Activated CD4-positive, alpha-beta T cell treated with anti-CD3 and anti-CD28 coated beads for 48 hours (primary cell): Measurements from ENCODE around the gene RASL10B.
"Not testable (repeated sequence)": the region's sequence is repeated elsewhere in the genome, so short reads cannot be mapped to it uniquely, and the experiment has no call there.

Experiments
- DNase-seq: peaks from one replicate; pipeline ENCODE4 v3.0.0-alpha.2; 2020

Gene RASL10B

GRCh38 chr17:35743626-35744328 is 12.3 kb downstream of the RASL10B start:
- peak; percentile 49 for DNase-seq

DNA sequence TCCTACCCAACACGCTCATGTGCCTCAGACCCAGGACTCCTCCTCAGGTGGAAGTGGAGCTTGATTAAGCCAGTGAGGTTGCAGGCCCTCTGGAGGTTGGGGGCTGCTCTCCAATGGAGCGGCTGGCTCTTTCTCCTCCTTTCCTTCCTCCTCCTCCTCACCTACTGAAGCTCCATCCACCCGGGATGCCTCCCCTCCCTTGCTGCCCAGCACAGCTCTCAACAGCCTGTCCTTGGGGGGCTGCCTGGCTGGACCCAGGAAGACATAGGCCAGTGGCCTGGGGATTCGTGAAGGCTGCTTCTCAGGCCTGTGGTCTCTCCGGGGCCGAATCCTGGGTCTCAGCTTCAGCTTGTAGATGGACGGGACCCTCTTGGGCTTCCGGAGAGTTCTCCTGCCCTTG is 13.4 kb downstream of the RASL10B start:
- no peak for DNase-seq

GRCh38 chr17:35745246-35745645 is 13.8 kb downstream of the RASL10B start:
- DNase-seq: no peak

GRCh38 chr17:35745749-35746320 is 14.4 kb downstream of the RASL10B start:
- no peak for DNase-seq

GRCh38 chr17:35747540-35748017 is 16.1 kb downstream of the RASL10B start:
- peak; percentile 87 for DNase-seq

DNA sequence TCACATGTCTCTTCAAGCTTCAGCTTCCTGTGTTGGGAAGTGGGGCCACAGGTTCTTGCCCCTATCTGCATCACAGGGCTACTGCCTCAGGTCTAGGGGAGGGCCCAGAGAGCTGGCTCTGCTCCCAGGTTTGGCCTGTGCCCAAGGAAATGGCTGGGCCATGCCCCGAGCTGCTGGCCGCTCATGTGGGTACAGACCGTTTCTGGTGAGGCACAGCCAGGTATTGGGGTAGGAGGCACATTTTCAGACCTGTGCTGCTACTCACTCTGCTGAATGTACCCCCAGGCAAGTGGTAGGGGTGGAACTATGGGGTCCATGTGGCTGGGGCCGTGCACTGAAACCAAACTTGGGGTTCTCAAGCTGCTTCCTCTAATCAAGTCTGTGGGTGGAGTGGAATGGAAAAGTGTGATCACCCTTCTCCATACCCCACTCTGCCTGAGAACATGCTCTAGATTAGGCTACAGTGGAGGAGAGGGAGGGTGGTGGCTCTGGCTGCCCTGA is 17.0 kb downstream of the RASL10B start:
- no peak for DNase-seq

DNA sequence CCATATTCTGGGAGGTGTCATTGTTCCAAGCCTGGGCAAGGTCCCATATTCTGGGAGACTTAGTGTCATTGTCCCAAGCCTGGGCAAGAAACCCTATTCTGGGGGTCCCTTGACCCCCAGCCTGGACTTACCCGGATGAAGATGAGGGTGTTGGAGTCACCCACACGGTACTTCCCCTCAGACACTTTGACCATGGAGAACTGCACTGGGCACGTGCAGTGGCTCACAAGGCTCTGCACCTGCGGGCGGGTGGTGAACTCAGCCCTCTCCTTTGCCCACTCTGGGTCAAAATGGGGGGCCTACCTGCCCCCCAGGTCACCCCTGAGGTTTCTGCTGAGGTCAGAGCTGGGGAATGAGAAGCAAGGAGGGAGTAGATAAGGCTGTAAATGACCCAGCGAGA is 17.5 kb downstream of the RASL10B start:
- no peak for DNase-seq

DNA sequence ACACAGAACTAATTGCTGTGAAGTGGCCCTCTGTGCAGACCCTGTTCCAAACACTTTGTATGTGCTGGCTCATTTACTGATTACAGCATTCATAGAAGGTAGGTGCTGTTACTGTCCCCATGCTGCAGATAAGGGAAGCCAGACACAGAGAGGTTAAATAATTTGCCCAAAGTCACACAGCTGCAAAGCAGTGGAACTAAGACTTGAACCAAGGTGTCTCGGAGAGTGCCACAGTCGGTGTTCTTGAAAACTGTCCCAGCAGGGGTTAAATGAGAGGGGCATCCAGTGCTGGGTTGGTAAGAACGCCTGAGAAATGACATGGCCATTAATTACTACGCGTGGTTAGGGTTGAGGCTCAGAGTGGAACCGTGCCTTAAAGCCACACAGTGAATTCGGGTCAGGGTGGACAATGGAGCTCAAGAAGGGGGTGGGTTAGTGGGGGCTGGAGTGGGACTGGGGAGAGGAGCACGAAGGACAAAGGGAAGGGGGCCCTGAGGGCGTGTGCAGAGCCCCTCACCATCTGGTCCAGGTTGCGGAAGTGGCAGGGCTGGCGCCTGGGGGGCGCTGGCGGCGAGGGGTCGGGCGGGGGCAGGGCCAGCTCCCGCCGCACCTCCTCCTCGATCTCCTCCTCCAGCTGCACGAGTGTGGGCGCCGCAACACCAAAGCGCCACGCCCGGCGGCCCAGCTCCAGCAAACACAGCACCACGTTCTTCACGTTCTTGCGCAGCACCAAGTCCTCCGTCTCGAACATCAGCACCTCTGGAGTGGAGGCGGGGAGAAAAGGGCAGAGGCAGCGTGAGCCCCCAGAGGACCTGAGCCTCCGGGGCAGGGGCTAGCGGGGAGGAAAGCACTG is 18.3 kb downstream of the RASL10B start:
- peak; percentile 43 for DNase-seq

GRCh38 chr17:35750526-35751395 is 19.3 kb downstream of the RASL10B start:
- DNase-seq: no peak

- DNase-seq: not testable (repeated sequence)
Observed at GRCh38 chr17:35751541-35751940, 20.1 kb downstream of the RASL10B start.

GRCh38 chr17:35752471-35752870 is 21.0 kb downstream of the RASL10B start:
- no peak for DNase-seq

DNA sequence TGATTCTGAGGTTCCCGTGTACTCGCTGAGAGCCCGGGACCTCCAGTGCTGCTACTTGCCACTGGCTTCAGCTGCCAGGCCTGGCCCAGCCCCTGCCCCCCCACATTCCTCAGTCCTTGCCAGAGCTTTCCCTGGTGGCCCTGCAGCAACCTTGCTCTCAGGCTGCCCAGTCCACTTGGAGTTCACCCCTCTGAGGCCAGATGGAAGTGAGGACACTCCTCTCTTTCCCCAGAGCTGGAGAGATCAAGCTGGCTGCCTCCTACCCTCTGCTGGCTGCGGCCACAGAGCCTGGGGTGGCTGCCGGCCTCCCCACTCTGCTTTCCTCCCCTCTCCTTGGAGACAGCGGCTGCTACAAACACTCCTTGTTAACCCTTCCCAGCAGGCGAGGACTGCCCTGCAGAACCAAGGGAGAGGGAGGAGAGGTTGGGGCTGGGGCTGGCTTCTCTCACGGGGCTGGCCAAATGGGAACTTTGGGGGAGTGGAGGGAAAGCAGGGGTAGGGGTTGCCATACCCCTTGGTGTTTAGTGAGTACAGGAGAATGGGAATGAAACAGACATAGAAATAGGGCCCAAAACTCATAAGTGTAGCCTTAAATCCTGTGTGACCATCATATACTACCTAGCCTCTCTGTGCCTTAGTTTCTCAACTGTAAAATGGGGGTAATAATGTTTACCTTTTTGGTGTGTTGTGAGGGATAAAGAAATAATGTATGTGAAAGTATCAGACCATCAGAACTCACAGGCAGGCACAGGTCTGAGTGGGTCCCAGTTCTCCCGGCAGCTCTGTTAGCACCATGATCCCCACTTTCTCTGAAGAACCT is 21.7 kb downstream of the RASL10B start, which contains the start of gene GAS2L2:
Gene GAS2L2, minus strand, starts transcription at position 295 of the 820 bp plus-strand sequence. CDS start 389 bp downstream, outside the sequence.
- no peak for DNase-seq

DNA sequence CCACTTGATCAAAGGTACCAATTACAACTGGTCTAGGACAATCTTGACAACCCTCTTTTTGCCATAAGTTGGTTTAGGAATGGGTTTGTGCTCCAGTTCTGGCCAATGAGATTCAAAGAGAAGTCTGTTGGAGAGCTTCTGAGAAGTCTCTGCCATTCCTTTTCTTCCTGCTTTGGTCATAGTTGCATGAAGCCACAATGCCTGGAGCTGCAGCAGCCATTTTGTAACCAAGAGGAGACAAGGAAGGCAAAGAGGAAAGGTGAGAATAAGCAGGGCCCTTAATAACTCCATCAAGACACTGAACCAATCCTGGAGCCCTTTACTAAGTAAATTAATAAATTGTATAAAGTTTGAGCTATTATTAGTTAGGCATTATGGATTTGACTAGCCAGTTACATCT is 25.8 kb downstream of the RASL10B start:
- no peak for DNase-seq

DNA sequence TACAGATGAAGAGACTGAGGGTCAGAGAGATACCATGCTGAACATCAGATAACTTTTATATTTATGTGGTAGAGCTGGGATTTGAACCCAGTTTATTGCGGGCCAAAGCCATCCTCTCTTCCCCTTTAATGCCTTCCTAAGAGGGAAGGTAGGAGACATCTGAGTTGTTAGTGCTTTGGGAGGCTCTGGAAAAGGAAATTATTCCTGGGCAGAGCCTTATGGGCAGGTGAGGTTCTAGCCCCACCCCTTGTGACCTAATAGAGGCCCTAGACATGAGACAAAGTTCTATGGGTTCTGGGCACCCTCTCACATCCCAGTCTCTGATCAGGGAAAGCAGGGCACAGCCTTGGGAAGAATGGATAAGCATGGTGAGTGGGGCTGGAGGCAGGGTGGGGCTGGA is 29.1 kb downstream of the RASL10B start, which contains the start of gene C17orf50:
Gene C17orf50, plus strand, starts transcription at position 301 of the 400 bp plus-strand sequence. Its CDS starts 55 bp downstream, at position 356.
- DNase-seq: no peak

DNA sequence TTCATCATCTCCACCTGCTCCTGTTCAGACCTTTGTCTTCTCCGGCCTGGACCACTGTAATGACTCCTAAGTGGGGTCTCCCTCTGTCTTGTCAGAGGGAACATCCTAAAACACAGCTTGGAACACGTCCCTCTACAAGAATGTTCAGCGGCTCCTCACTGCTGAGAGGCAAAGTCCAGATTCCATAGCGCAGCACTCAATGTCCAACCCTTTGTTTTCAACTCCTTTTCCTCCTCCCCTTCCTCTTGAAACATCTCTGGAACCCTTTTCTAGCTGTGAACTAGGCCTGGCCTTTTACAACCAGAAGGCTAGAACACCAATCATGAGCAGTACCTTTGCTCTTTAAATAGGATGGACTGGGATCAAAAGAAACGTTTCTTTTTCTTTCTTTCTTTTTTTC is 30.2 kb downstream of the RASL10B start:
- DNase-seq: no peak

DNA sequence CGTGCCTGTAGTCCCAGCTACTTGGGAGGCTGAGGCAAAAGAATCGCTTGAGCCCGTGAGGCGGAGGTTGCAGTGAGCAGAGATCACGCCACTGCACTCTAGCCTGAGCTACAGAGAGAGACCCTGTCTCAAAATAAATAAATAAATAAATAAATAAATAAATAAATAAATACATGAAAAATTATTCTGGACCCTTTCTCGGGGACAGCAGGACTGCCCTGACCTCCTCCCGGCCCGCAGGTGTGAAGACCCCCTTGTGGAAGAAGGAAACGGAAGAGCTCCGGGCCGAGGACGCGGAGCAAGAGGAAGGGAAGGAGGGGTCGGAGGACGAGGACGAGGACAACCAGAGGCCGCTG is 32.3 kb downstream of the RASL10B start:
- DNase-seq: no peak

- peak; percentile 91 for DNase-seq
Observed at GRCh38 chr17:35764123-35764991, 32.9 kb downstream of the RASL10B start.

- no peak for DNase-seq
Observed at GRCh38 chr17:35765086-35765710, 33.8 kb downstream of the RASL10B start.

GRCh38 chr17:35765756-35766488 is 34.5 kb downstream of the RASL10B start:
- DNase-seq: no peak
